Gastroesophageal sphincter (tissue), 4 donors: ENCODE measurements around the gene HPD. TPM values are rescaled to one million over a fixed set of nuclear protein-coding genes. Genes with fewer than 3 reads are reported as not detected.
A peak's percentile ranks its signal among the peaks of the same experiment; 100 is the strongest.

Experiments
- ATAC-seq: fragments of 150-250 bp; one replicate; pipeline ENCODE4 v1.9.1; 2016; ENCODE audit warnings: mild to moderate bottlenecking, moderate library complexity
- H3K27ac ChIP-seq, 4 donors: fragments of 200-600 bp; sonication (generic) in 3 of 4; 1 replicate in 3 of 4; 2 replicates in 1 of 4; pipeline ENCODE4 v1.5.1; 2016 to 2019
- H3K27me3 ChIP-seq: fragments of 200-600 bp; sonication (generic); one replicate; pipeline ENCODE4 v1.5.1; 2019
- H3K36me3 ChIP-seq, 2 donors: fragments of 200-600 bp; sonication (generic); one replicate each; pipeline ENCODE4 v1.5.1; 2019; ENCODE audit warnings: control low read depth in 1 of 2
- H3K4me1 ChIP-seq, 3 donors: fragments of 200-600 bp; sonication (generic); 1 replicate in 2 of 3; 2 replicates in 1 of 3; pipeline ENCODE4 v1.5.1; 2016 to 2019; ENCODE audit warnings: control low read depth in 2 of 3
- H3K4me3 ChIP-seq, 2 donors: fragments of 200-600 bp; sonication (generic); one replicate each; pipeline ENCODE4 v1.5.1; 2019; ENCODE audit warnings: mild to moderate bottlenecking in 1 of 2, moderate library complexity in 1 of 2
- H3K9me3 ChIP-seq, 3 donors: fragments of 200-600 bp; sonication (generic); one replicate each; pipeline ENCODE4 v1.5.1; 2017 to 2019; ENCODE audit warnings: control low read depth in 2 of 3
- CTCF ChIP-seq, 4 experiments: fragments of 200-600 bp in 2 of 4; fragments of 450-650 bp in 2 of 4; sonication (generic) in 1 of 4; IDR thresholded peaks; one replicate each; pipeline ENCODE4 v1.5.1; 2017 to 2019; ENCODE audit warnings: antibody characterized with exemption in 4 of 4, mild to moderate bottlenecking in 2 of 4, moderate library complexity in 2 of 4
- EP300 ChIP-seq: sonication (generic); formaldehyde crosslinking; IDR thresholded peaks from one replicate; pipeline ENCODE4 v1.6.1; 2017; ENCODE audit warnings: antibody characterized with exemption, mild to moderate bottlenecking
- POLR2A ChIP-seq, 2 donors: fragments of 450-650 bp; IDR thresholded peaks; one replicate each; pipeline ENCODE4 v1.6.1; 2017; ENCODE audit warnings: antibody characterized with exemption in 2 of 2, mild to moderate bottlenecking in 2 of 2, moderate library complexity in 1 of 2
- POLR2AphosphoS5 ChIP-seq: sonication (generic); formaldehyde crosslinking; IDR thresholded peaks from one replicate; pipeline ENCODE4 v1.6.1; 2017; ENCODE audit warnings: antibody characterized with exemption
- WGBS, 2 donors: methylation state at CpG; one replicate each; pipeline ENCODE4 v1.1.5; 2018; ENCODE audit warnings: low coverage in 1 of 2; 5-methylcytosine and 5-hydroxymethylcytosine counted together
- total RNA-seq, 4 donors: library from RNA; depleted of rRNA; stranded (reverse); fragments of >200 nt; gene quantifications; one replicate each; pipeline ENCODE4 v1.1.0, GENCODE V29; 2016

Gene HPD
- total RNA-seq, 4 donors from 2014 or later, result 1.2 to 5.0 (median 2.6) TPM; not detected in 1

- no peak overlapping the region for H3K4me3 ChIP-seq
- peaks cover 0 to 18% (median 0%) of the 10 kb centered on the region in 3 donors for H3K4me1 ChIP-seq
- 86 to 92% methylated on average over 10 to 16 of the region's 19 CpGs for WGBS, 2 donors
- H3K36me3 ChIP-seq, result peaks cover 0 to 64% of the 10 kb centered on the region in 2 donors
- TF ChIP-seq POLR2AphosphoS5, result no peak
- TF ChIP-seq CTCF (IDR thresholded peaks at IDR 0.05), result no peak
- TF ChIP-seq POLR2A (IDR thresholded peaks at IDR 0.05), result no peak
- TF ChIP-seq EP300, result no peak
- no peak for ATAC-seq
- no peaks in the 10 kb centered on the region for H3K27me3 ChIP-seq
- no peak overlapping the region for H3K27ac ChIP-seq
- H3K9me3 ChIP-seq, result no peaks in the 10 kb centered on the region
Measured at GRCh38 chr12:121831571-121832245, 27.0 kb downstream of the HPD start.

- TF ChIP-seq POLR2A (IDR thresholded peaks at IDR 0.05) (no peak), CTCF (IDR thresholded peaks at IDR 0.05) (no peak), EP300 (no peak), POLR2AphosphoS5 (no peak)
- H3K27ac ChIP-seq, result no peak overlapping the region
- peaks cover 0 to 18% (median 0%) of the 10 kb centered on the region in 3 donors for H3K4me1 ChIP-seq
- no peaks in the 10 kb centered on the region for H3K27me3 ChIP-seq
- peaks cover 0 to 73% of the 10 kb centered on the region in 2 donors for H3K36me3 ChIP-seq
- 59 to 83% methylated on average over 2 to 3 of the region's 29 CpGs for WGBS, 2 donors
- no peak for ATAC-seq
- no peak overlapping the region for H3K4me3 ChIP-seq
- H3K9me3 ChIP-seq, result no peaks in the 10 kb centered on the region
Measured at GRCh38 chr12:121830588-121831265, 27.9 kb downstream of the HPD start.

- WGBS, 2 donors, result 78 to 87% methylated on average over 3 to 11 of the region's 23 CpGs
- no peaks in the 10 kb centered on the region for H3K9me3 ChIP-seq
- no peak overlapping the region for H3K4me3 ChIP-seq
- ATAC-seq, result no peak
- H3K4me1 ChIP-seq, result peaks cover 0 to 24% (median 0%) of the 10 kb centered on the region in 3 donors
- no peaks in the 10 kb centered on the region for H3K27me3 ChIP-seq
- TF ChIP-seq CTCF (IDR thresholded peaks at IDR 0.05), result no peak
- TF ChIP-seq EP300, result no peak
- TF ChIP-seq POLR2A (IDR thresholded peaks at IDR 0.05), result no peak
- no peak for TF ChIP-seq POLR2AphosphoS5
- H3K36me3 ChIP-seq, result peaks cover 0 to 77% of the 10 kb centered on the region in 2 donors
- H3K27ac ChIP-seq, result peak overlapping the region in 2 of 4 donors; percentile 16 to 39
Measured at GRCh38 chr12:121830134-121830533, 28.5 kb downstream of the HPD start.

- H3K27me3 ChIP-seq, result no peaks in the 10 kb centered on the region
- peaks cover 0 to 25% (median 0%) of the 10 kb centered on the region in 3 donors for H3K4me1 ChIP-seq
- no peaks in the 10 kb centered on the region for H3K9me3 ChIP-seq
- H3K27ac ChIP-seq, result peak overlapping the region in 3 of 4 donors; percentile 0 to 39 (median 16)
- H3K4me3 ChIP-seq, result no peak overlapping the region
- H3K36me3 ChIP-seq, result peaks cover 0 to 84% of the 10 kb centered on the region in 2 donors
- WGBS, 2 donors, result 33 to 71% methylated on average over 1 to 4 of the region's 7 CpGs
- no peak for ATAC-seq
- TF ChIP-seq POLR2AphosphoS5 (no peak), CTCF (IDR thresholded peaks at IDR 0.05) (peak in 1 of 4 experiments; percentile 13), EP300 (no peak), POLR2A (IDR thresholded peaks at IDR 0.05) (no peak)
Measured at GRCh38 chr12:121829250-121829918, 29.3 kb downstream of the HPD start.
